ENCODE data around the gene FAM219A. TPM values are rescaled to one million over a fixed set of nuclear protein-coding genes. Genes with fewer than 3 reads are reported as not detected.
A peak's percentile ranks its signal among the peaks of the same experiment; 100 is the strongest.

FAM219A gene
- total RNA-seq, 1 donor from 2014 or later = 17.5 TPM

- TF ChIP-seq, protein P1, sequence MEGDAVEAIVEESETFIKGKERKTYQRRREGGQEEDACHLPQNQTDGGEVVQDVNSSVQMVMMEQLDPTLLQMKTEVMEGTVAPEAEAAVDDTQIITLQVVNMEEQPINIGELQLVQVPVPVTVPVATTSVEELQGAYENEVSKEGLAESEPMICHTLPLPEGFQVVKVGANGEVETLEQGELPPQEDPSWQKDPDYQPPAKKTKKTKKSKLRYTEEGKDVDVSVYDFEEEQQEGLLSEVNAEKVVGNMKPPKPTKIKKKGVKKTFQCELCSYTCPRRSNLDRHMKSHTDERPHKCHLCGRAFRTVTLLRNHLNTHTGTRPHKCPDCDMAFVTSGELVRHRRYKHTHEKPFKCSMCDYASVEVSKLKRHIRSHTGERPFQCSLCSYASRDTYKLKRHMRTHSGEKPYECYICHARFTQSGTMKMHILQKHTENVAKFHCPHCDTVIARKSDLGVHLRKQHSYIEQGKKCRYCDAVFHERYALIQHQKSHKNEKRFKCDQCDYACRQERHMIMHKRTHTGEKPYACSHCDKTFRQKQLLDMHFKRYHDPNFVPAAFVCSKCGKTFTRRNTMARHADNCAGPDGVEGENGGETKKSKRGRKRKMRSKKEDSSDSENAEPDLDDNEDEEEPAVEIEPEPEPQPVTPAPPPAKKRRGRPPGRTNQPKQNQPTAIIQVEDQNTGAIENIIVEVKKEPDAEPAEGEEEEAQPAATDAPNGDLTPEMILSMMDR (IDR thresholded peaks at IDR 0.05; ENCODE audit: unreplicated experiment) = no peak
- no peaks in the 10 kb centered on the region for H3K9me3 Mint-ChIP-seq (ENCODE audit: low read depth)
- no peak overlapping the region for H3K27ac Mint-ChIP-seq
These were observed 47.2 kb upstream of the FAM219A start for GRCh38 chr9:34505370-34506120.

GRCh38 chr9:34503406-34503805 is 45.0 kb upstream of the FAM219A start:
- TF ChIP-seq, protein P1 (IDR thresholded peaks at IDR 0.05; ENCODE audit: unreplicated experiment) = no peak
- Mint-ChIP-seq H3K27ac (no peak overlapping the region), H3K4me1 (ENCODE audit: low read depth) (no peaks in the 10 kb centered on the region), H3K36me3 (ENCODE audit: insufficient read depth) (no peaks in the 10 kb centered on the region), H3K9me3 (ENCODE audit: low read depth) (no peaks in the 10 kb centered on the region), H3K4me3 (ENCODE audit: low read depth) (no peak overlapping the region), H3K27me3 (peaks cover 43% of the 10 kb centered on the region)
- DNase-seq (ENCODE audit: low spot score, unreplicated experiment) = no peak

More at GRCh38 chr9:34505370-34506120, 47.2 kb upstream of the FAM219A start:
- Mint-ChIP-seq H3K4me1 (ENCODE audit: low read depth) (peaks cover 8% of the 10 kb centered on the region), H3K4me3 (ENCODE audit: low read depth) (no peak overlapping the region), H3K36me3 (ENCODE audit: insufficient read depth) (no peaks in the 10 kb centered on the region), H3K27me3 (peaks cover 46% of the 10 kb centered on the region)
- no peak for DNase-seq (ENCODE audit: low spot score, unreplicated experiment)

DNA sequence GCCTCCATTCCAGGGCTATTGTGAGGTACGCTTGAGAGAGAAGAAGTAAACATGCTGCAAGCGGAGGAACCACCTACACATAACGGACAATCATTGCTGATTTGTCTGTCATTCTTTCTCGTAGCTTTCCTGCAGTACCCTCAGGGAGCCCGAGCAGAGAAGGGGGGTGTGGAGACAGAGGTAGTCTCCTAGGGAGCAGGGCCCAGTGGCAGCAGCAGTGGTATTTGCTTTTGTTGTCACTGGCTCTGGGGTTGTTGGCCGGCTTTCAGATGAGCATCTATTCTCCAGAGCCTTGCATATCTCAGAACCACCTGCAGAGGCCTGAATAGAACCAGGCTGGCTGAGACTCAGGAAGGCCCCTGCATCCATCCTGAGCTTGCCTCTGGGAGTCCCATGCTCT is 44.5 kb upstream of the FAM219A start:
- Mint-ChIP-seq H3K4me1 (ENCODE audit: low read depth) (no peaks in the 10 kb centered on the region), H3K27ac (no peak overlapping the region), H3K36me3 (ENCODE audit: insufficient read depth) (no peaks in the 10 kb centered on the region), H3K9me3 (ENCODE audit: low read depth) (no peaks in the 10 kb centered on the region), H3K4me3 (ENCODE audit: low read depth) (no peak overlapping the region), H3K27me3 (peaks cover 46% of the 10 kb centered on the region)
- TF ChIP-seq, protein P1 (IDR thresholded peaks at IDR 0.05; ENCODE audit: unreplicated experiment) = no peak
- no peak for DNase-seq (ENCODE audit: low spot score, unreplicated experiment)

- peaks cover 50% of the 10 kb centered on the region for H3K27me3 Mint-ChIP-seq
- TF ChIP-seq, protein P1 (IDR thresholded peaks at IDR 0.05; ENCODE audit: unreplicated experiment) = no peak
- H3K9me3 Mint-ChIP-seq (ENCODE audit: low read depth) = no peaks in the 10 kb centered on the region
These were observed 44.1 kb upstream of the FAM219A start for GRCh38 chr9:34502471-34502870.

DNA sequence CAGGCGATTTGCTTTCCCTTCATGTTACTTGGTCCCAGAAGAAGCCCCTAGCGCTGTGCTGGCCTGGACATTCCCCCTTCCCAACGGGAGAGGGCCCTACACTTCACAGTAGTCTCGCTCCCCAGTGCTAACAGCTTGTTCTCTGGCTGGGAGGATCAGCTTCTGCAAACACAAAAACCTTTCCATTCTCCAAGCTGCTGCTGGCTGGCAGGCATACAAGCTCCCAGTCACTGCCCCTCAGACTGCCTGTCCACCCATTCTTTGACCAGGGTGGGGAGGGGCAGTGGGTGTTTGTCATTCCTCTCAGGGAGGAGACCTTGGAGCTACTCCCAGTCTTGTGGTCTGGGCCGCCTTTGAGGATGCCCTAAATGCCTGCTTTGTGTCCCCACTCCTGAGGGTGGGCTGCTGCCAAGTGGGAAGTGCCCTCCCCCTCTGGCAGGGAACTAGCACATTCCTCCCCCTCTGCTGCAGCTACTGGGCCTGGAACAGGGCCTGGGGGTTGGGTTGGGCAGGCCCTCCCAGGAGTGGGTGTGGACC is 43.6 kb upstream of the FAM219A start:
- Mint-ChIP-seq H3K27me3 (peaks cover 52% of the 10 kb centered on the region), H3K9me3 (ENCODE audit: low read depth) (no peaks in the 10 kb centered on the region), H3K27ac (no peak overlapping the region), H3K36me3 (ENCODE audit: insufficient read depth) (no peaks in the 10 kb centered on the region), H3K4me1 (ENCODE audit: low read depth) (no peaks in the 10 kb centered on the region), H3K4me3 (ENCODE audit: low read depth) (no peak overlapping the region)
- DNase-seq (ENCODE audit: low spot score, unreplicated experiment) = no peak
- TF ChIP-seq, protein P1 (IDR thresholded peaks at IDR 0.05; ENCODE audit: unreplicated experiment) = peak; percentile 29

More at GRCh38 chr9:34502471-34502870, 44.1 kb upstream of the FAM219A start:
- Mint-ChIP-seq H3K4me1 (ENCODE audit: low read depth) (no peaks in the 10 kb centered on the region), H3K27ac (no peak overlapping the region), H3K36me3 (ENCODE audit: insufficient read depth) (no peaks in the 10 kb centered on the region), H3K4me3 (ENCODE audit: low read depth) (no peak overlapping the region)
- DNase-seq (ENCODE audit: low spot score, unreplicated experiment) = no peak

All from progenitor cell of endocrine pancreas (in vitro differentiated cells).